Natural killer cell (primary cell): Measurements from ENCODE around the gene CSN1S1. TPM values are rescaled to one million over a fixed set of nuclear protein-coding genes. Genes with fewer than 3 reads are reported as not detected.

Experiments used
- ATAC-seq, 3 donors: fragments of 150-1000 bp in 2 of 3; fragments of 200-7000 bp in 1 of 3; cut with Tn5 transposase; 1 replicate in 1 of 3; 2 replicates in 2 of 3; pipeline ENCODE4 v1.10.0; 2021; ENCODE audit warnings: mild to moderate bottlenecking in 2 of 3, moderate library complexity in 2 of 3
- DNase-seq, 2 donors: peaks; one replicate each; pipeline versions ENCODE4 v3.0.0 to v3.0.0-alpha.2; 2013 to 2021; ENCODE audit warnings: mixed read lengths in 1 of 2
- H3K27ac ChIP-seq: one replicate; pipeline ENCODE4 v1.5.1; 2013; ENCODE audit warnings: mild to moderate bottlenecking, low read length
- H3K27me3 ChIP-seq: one replicate; pipeline ENCODE4 v1.6.1; 2013; ENCODE audit warnings: low read length; ENCODE audit not compliant: control insufficient read depth, insufficient read depth
- H3K36me3 ChIP-seq: one replicate; pipeline ENCODE4 v1.6.1; 2013; ENCODE audit warnings: low read length; ENCODE audit not compliant: control insufficient read depth, insufficient read depth
- H3K4me1 ChIP-seq: one replicate; pipeline ENCODE4 v1.6.1; 2013; ENCODE audit warnings: low read length; ENCODE audit not compliant: control insufficient read depth, insufficient read depth
- H3K4me3 ChIP-seq: one replicate; pipeline ENCODE4 v1.5.1; 2013; ENCODE audit warnings: low read length
- H3K9me3 ChIP-seq: one replicate; pipeline ENCODE4 v1.6.1; 2013; ENCODE audit warnings: low read length; ENCODE audit not compliant: control insufficient read depth, insufficient read depth
- H3K27ac Mint-ChIP-seq, 2 donors: one replicate each; pipeline ENCODE4 v1.8.0; 2022; ENCODE audit warnings: mild to moderate bottlenecking in 2 of 2, mixed read lengths in 2 of 2, moderate library complexity in 1 of 2
- H3K27me3 Mint-ChIP-seq, 2 donors: one replicate each; pipeline ENCODE4 v1.8.0; 2022; ENCODE audit warnings: low read depth in 2 of 2, mixed read lengths in 2 of 2
- H3K36me3 Mint-ChIP-seq: one replicate; pipeline ENCODE4 v1.8.0; 2022; ENCODE audit warnings: mixed read lengths
- H3K4me1 Mint-ChIP-seq, 2 donors: one replicate each; pipeline ENCODE4 v1.8.0; 2022; ENCODE audit warnings: mixed read lengths in 2 of 2
- H3K4me3 Mint-ChIP-seq: one replicate; pipeline ENCODE4 v1.8.0; 2022; ENCODE audit warnings: mild to moderate bottlenecking, moderate library complexity, mixed read lengths
- H3K9me3 Mint-ChIP-seq, 2 donors: one replicate each; pipeline ENCODE4 v1.8.0; 2022; ENCODE audit warnings: mixed read lengths in 2 of 2
- CTCF ChIP-seq: fragments of 200-600 bp; IDR thresholded peaks from one replicate; pipeline ENCODE4 v1.8.0; 2022; ENCODE audit warnings: antibody characterized with exemption
- WGBS: methylation state at CpG from one replicate; pipeline ENCODE4 v1.1.7; 2013; ENCODE audit warnings: missing lambda C conversion rate; ENCODE audit not compliant: insufficient coverage; 5-methylcytosine and 5-hydroxymethylcytosine counted together
- intact Hi-C: fragments of 100-400 bp; cut with micrococcal nuclease; formaldehyde crosslinking; loops from one replicate; pipeline ENCODE4 v1.14.2; 2022
- total RNA-seq, 4 donors: library from RNA; stranded (reverse); fragments of 120-200 nt in 1 of 4; gene quantifications; one replicate each; pipeline versions ENCODE4 v1.2.3 to v1.2.4, GENCODE V29; 2013 to 2022

CSN1S1 gene
- total RNA-seq, 3 donors from 2014 or later (not counting 1 experiment from before 2014, with no cell fraction given) = not detected

- Mint-ChIP-seq H3K27me3 (no peaks in the 10 kb centered on the region), H3K4me3 (no peak overlapping the region), H3K27ac (no peak overlapping the region), H3K4me1 (no peaks in the 10 kb centered on the region), H3K36me3 (no peaks in the 10 kb centered on the region), H3K9me3 (no peaks in the 10 kb centered on the region)
- no peak for TF ChIP-seq CTCF
- H3K27me3 ChIP-seq = no peaks in the 10 kb centered on the region
- H3K4me3 ChIP-seq = no peak overlapping the region
- H3K36me3 ChIP-seq = no peaks in the 10 kb centered on the region
- no peaks in the 10 kb centered on the region for H3K9me3 ChIP-seq
- no peaks in the 10 kb centered on the region for H3K4me1 ChIP-seq
- no peak for ATAC-seq
- H3K27ac ChIP-seq = no peak overlapping the region
- 79% methylated on average over 3 of the region's 4 CpGs for WGBS
- DNase-seq = no peak
- intact Hi-C loops = no loop called here
Observed at GRCh38 chr4:69934150-69934549, 3.3 kb downstream of the CSN1S1 start.

- no peak overlapping the region for H3K4me3 Mint-ChIP-seq
- H3K9me3 ChIP-seq = no peaks in the 10 kb centered on the region
- H3K4me3 ChIP-seq = no peak overlapping the region
- H3K4me1 Mint-ChIP-seq = no peaks in the 10 kb centered on the region
- intact Hi-C loops = no loop called here
- H3K27ac Mint-ChIP-seq = no peak overlapping the region
- H3K9me3 Mint-ChIP-seq = no peaks in the 10 kb centered on the region
- no peaks in the 10 kb centered on the region for H3K27me3 ChIP-seq
- ATAC-seq (no peak), DNase-seq (no peak)
- no peak overlapping the region for H3K27ac ChIP-seq
- H3K4me1 ChIP-seq = no peaks in the 10 kb centered on the region
- no peaks in the 10 kb centered on the region for H3K27me3 Mint-ChIP-seq
- no peaks in the 10 kb centered on the region for H3K36me3 ChIP-seq
- no peak for TF ChIP-seq CTCF
- no peaks in the 10 kb centered on the region for H3K36me3 Mint-ChIP-seq
Observed at GRCh38 chr4:69936566-69936965, 5.7 kb downstream of the CSN1S1 start.

GRCh38 chr4:69951602-69952001 is 20.7 kb downstream of the CSN1S1 start:
- Histone ChIP-seq H3K36me3 (no peaks in the 10 kb centered on the region), H3K4me1 (no peaks in the 10 kb centered on the region), H3K27ac (no peak overlapping the region), H3K9me3 (no peaks in the 10 kb centered on the region), H3K4me3 (no peak overlapping the region), H3K27me3 (no peaks in the 10 kb centered on the region)
- Mint-ChIP-seq H3K4me3 (no peak overlapping the region), H3K9me3 (no peaks in the 10 kb centered on the region), H3K36me3 (no peaks in the 10 kb centered on the region), H3K4me1 (no peaks in the 10 kb centered on the region), H3K27me3 (no peaks in the 10 kb centered on the region), H3K27ac (no peak overlapping the region)
- intact Hi-C loops = no loop called here
- ATAC-seq (no peak), DNase-seq (no peak)
- 81% methylated on average over 2 of the region's 3 CpGs for WGBS
- no peak for TF ChIP-seq CTCF

- Mint-ChIP-seq H3K27ac (no peak overlapping the region), H3K9me3 (peaks cover 0 to 5% of the 10 kb centered on the region in 2 donors), H3K4me3 (no peak overlapping the region), H3K36me3 (no peaks in the 10 kb centered on the region), H3K4me1 (no peaks in the 10 kb centered on the region), H3K27me3 (peaks cover 0 to 3% of the 10 kb centered on the region in 2 donors)
- Histone ChIP-seq H3K27me3 (no peaks in the 10 kb centered on the region), H3K36me3 (no peaks in the 10 kb centered on the region), H3K4me1 (no peaks in the 10 kb centered on the region), H3K9me3 (no peaks in the 10 kb centered on the region), H3K4me3 (no peak overlapping the region), H3K27ac (no peak overlapping the region)
- 94% methylated on average over 1 of the region's 1 CpG for WGBS
- TF ChIP-seq CTCF = no peak
- DNase-seq (no peak), ATAC-seq (no peak)
- intact Hi-C loops = no loop called here
Observed at GRCh38 chr4:69957209-69957608, 26.3 kb downstream of the CSN1S1 start.
